Endothelial cell of umbilical vein (primary cell): Measurements from ENCODE around the gene PLXNA4. TPM values are rescaled to one million over a fixed set of nuclear protein-coding genes. Genes with fewer than 3 reads are reported as not detected.

Experiments used
- BruUV-seq: library from RNA; stranded (reverse); fragments of 400-500 nt; replicated peaks from 2 replicates; lab custom pipeline; 2021; lab: Mats Ljungman, UMichigan
- CTCF ChIA-PET: fragments of 300-600, 350-600 bp; sonication (Branson Sonifier 250); formaldehyde crosslinking; loops from one replicate; lab custom pipeline; 2021; ENCODE audit warnings: antibody characterized with exemption, inconsistent platforms; lab: Charles Lee
- POLR2A ChIA-PET: fragments of 300-600, 350-600 bp; sonication (Branson Sonifier 250); formaldehyde crosslinking; loops from one replicate; lab custom pipeline; 2021; ENCODE audit warnings: antibody characterized with exemption, inconsistent platforms; lab: Charles Lee
- DNase-seq: peaks from one replicate; pipeline ENCODE4 v3.0.0-alpha.2; 2011; ENCODE audit warnings: low read depth, low spot score
- FAIRE-seq: peaks from 2 replicates; lab custom pipeline; 2011; peaks lifted over from hg19 to GRCh38; lab: Jason Lieb, UNC
- H2AFZ ChIP-seq: 2 replicates; pipeline ENCODE4 v1.6.0; 2012; ENCODE audit warnings: low read depth, low read length, control low read depth, inconsistent platforms
- H3K27ac ChIP-seq: 2 replicates; pipeline ENCODE4 v1.5.1; 2011; ENCODE audit warnings: low read depth, mild to moderate bottlenecking, control low read depth, low read length, moderate library complexity; ENCODE audit not compliant: insufficient read depth
- H3K27me3 ChIP-seq, 2 experiments: 2 replicates each; pipeline versions ENCODE4 v1.6.0 to v1.6.1; 2011; ENCODE audit warnings: low read length in 2 of 2, mixed read lengths in 1 of 2; ENCODE audit not compliant: control insufficient read depth in 2 of 2, insufficient read depth in 2 of 2
- H3K36me3 ChIP-seq, 2 experiments: 2 replicates in 1 of 2; 3 replicates in 1 of 2; pipeline ENCODE4 v1.5.1; 2011; ENCODE audit warnings: low read length in 2 of 2, mild to moderate bottlenecking in 1 of 2, moderate library complexity in 1 of 2; ENCODE audit not compliant: control insufficient read depth in 2 of 2, insufficient read depth in 2 of 2; ENCODE audit errors: extremely low read depth in 1 of 2
- H3K4me1 ChIP-seq: 3 replicates; pipeline ENCODE4 v1.5.1; 2011; ENCODE audit warnings: mild to moderate bottlenecking, low read length; ENCODE audit not compliant: control insufficient read depth, insufficient read depth; ENCODE audit errors: extremely low read depth
- H3K4me2 ChIP-seq: 2 replicates; pipeline ENCODE4 v1.6.1; 2011; ENCODE audit warnings: low read length, control low read depth, mixed read lengths; ENCODE audit not compliant: insufficient read depth
- H3K4me3 ChIP-seq, 3 experiments: fragments of 200-600 bp in 1 of 3; sonication (generic), shearing (Covaris generic) in 1 of 3; replicated peaks in 1 of 3; 2 replicates each; pipeline ENCODE4 v1.5.1; 2011 to 2016; ENCODE audit warnings: control low read depth in 3 of 3, low read length in 3 of 3, mild to moderate bottlenecking in 2 of 3, inconsistent platforms in 1 of 3, low read depth in 1 of 3, moderate library complexity in 1 of 3; ENCODE audit not compliant: insufficient read depth in 1 of 3
- H3K79me2 ChIP-seq: 2 replicates; pipeline ENCODE4 v1.6.0; 2012; ENCODE audit warnings: low read length, inconsistent platforms; ENCODE audit not compliant: control insufficient read depth, insufficient read depth
- H3K9ac ChIP-seq: replicated peaks from 2 replicates; pipeline ENCODE3; 2011; ENCODE audit warnings: low read length, control low read depth; ENCODE audit not compliant: insufficient read depth; ENCODE audit errors: extremely low read depth
- H3K9me1 ChIP-seq: replicated peaks from 3 replicates; pipeline ENCODE4 v1.6.0; 2011; ENCODE audit warnings: mild to moderate bottlenecking, low read length; ENCODE audit not compliant: control insufficient read depth, insufficient read depth; ENCODE audit errors: extremely low read depth
- H3K9me3 ChIP-seq: replicated peaks from 2 replicates; pipeline ENCODE4 v1.5.1; 2012; ENCODE audit warnings: low read length, inconsistent platforms; ENCODE audit not compliant: control insufficient read depth, insufficient read depth
- H4K20me1 ChIP-seq: replicated peaks from 2 replicates; pipeline ENCODE3; 2011; ENCODE audit warnings: mild to moderate bottlenecking, low read length; ENCODE audit not compliant: control insufficient read depth, insufficient read depth; ENCODE audit errors: extremely low read depth
- EZH2 ChIP-seq: IDR thresholded peaks from 2 replicates; pipeline ENCODE4 v1.6.1; 2012; ENCODE audit warnings: borderline replicate concordance, low read depth, mild to moderate bottlenecking, moderate library complexity, low read length, inconsistent platforms; ENCODE audit not compliant: severe bottlenecking
- FOS ChIP-seq: IDR thresholded peaks from 2 replicates; pipeline ENCODE4 v1.6.1; 2011; ENCODE audit warnings: mild to moderate bottlenecking, low read length, moderate library complexity, borderline replicate concordance; ENCODE audit not compliant: insufficient read depth
- GATA2 ChIP-seq: IDR thresholded peaks from 2 replicates; pipeline ENCODE4 v1.7.0; 2011; ENCODE audit warnings: low read depth, mild to moderate bottlenecking, moderate library complexity, mixed read lengths, low read length; ENCODE audit not compliant: insufficient read length, insufficient read depth
- JUN ChIP-seq: IDR thresholded peaks from 2 replicates; pipeline ENCODE4 v1.6.1; 2011; ENCODE audit warnings: borderline replicate concordance, low read depth; ENCODE audit not compliant: insufficient read length, insufficient read depth
- MYC ChIP-seq: IDR thresholded peaks from one replicate; pipeline ENCODE4 v1.6.1; 2011; ENCODE audit warnings: mild to moderate bottlenecking, low read depth, low read length
- POLR2A ChIP-seq: IDR thresholded peaks from 2 replicates; pipeline ENCODE4 v1.6.1; 2012; ENCODE audit warnings: low read depth, mild to moderate bottlenecking, control low read depth, low read length
- POLR2AphosphoS5 ChIP-seq: IDR thresholded peaks from 2 replicates; pipeline ENCODE4 v1.6.1; 2012; ENCODE audit warnings: low read depth, mild to moderate bottlenecking, control low read depth, low read length, moderate library complexity; ENCODE audit not compliant: insufficient read depth
- dilution Hi-C: fragments of 300-500 bp; cut with MboI; formaldehyde crosslinking; loops from one replicate; pipeline ENCODE4 v1.15.0; 2019; ENCODE audit warnings: low sequenced_read_pairs; ENCODE audit not compliant: extremely low pct_ligation_motif_present
- intact Hi-C: fragments of 100-400 bp; cut with micrococcal nuclease; formaldehyde crosslinking; loops from one replicate; pipeline ENCODE4 v1.10.0; 2022
- polyA plus RNA-seq, 4 experiments: library from polyadenylated mRNA; depleted of rRNA in 3 of 4; stranded (reverse) in 3 of 4; unstranded in 1 of 4; fragments of >200 nt; gene quantifications; 2 replicates each; pipeline versions ENCODE4 v1.2.1 to v1.2.3, GENCODE V29; 2011 to 2012; ENCODE audit warnings: missing spikeins in 1 of 4
- total RNA-seq: library from RNA; stranded (reverse); gene quantifications from 2 replicates; pipeline ENCODE4 v1.2.3, GENCODE V29; 2021
- TF ChIP-seq, protein P1 (sequence below), 2 donors: IDR thresholded peaks; 1 replicate in 1 of 2; 2 replicates in 1 of 2; pipeline ENCODE4 v1.5.1; 2011; ENCODE audit warnings: low read length in 2 of 2, mild to moderate bottlenecking in 2 of 2, moderate library complexity in 2 of 2, control low read depth in 1 of 2, inconsistent platforms in 1 of 2, low read depth in 1 of 2; ENCODE audit not compliant: insufficient read depth in 1 of 2; ENCODE audit errors: extremely low read depth in 1 of 2
- TF ChIP-seq, protein P2 (sequence below): IDR thresholded peaks from 2 replicates; pipeline ENCODE4 v1.6.1; 2011; ENCODE audit not compliant: insufficient read depth, insufficient read length

Gene PLXNA4
- total and polyA plus RNA-seq, 2 donors (not counting 3 experiments of a cell fraction or from before 2014, with no cell fraction given): 12.1 to 20.4 TPM

DNA sequence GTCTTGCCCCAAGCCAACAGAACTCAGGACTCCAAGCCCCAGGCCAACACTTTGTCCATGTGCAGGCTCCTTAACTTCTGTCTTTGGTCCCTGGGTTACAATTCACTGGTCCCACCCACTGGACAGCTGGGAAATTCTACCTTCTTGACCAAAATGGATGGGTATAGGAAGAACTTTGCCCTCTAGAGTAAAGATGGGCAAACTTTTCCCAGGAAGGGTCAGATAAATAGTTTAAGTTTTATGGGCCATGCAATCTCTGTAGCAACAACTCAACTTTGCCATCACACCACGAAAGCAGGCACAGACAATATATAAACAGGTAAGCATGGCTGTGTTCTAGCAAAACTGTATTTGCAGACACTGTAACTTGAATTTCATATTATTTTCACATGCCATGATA lies 147.1 kb downstream of the PLXNA4 start:
- Histone ChIP-seq H3K9ac (no peak overlapping the region), H3K9me1 (no peaks in the 10 kb centered on the region), H3K4me2 (no peak overlapping the region), H3K9me3 (no peaks in the 10 kb centered on the region), H3K4me3 (no peak overlapping the region), H3K27me3 (no peaks in the 10 kb centered on the region), H3K79me2 (no peaks in the 10 kb centered on the region), H3K36me3 (no peaks in the 10 kb centered on the region), H4K20me1 (no peaks in the 10 kb centered on the region), H3K4me1 (peaks cover 48% of the 10 kb centered on the region), H2AFZ (no peak overlapping the region), H3K27ac (no peak overlapping the region)
- ChIA-PET POLR2A (no interaction called here), CTCF (interaction anchor here (3.4 kb wide), 2 partner anchors 10 to 110 kb away, joined by 8 to 14 read pairs; no protein-coding TSS in a partner anchor)
- DNase-seq: no peak
- no peak for TF ChIP-seq POLR2A
- TF ChIP-seq GATA2: no peak
- no peak for TF ChIP-seq EZH2
- no TSS peak for BruUV-seq
- intact Hi-C loops: no loop called here
- no peak for FAIRE-seq
- dilution Hi-C loops: no loop called here

- no peaks in the 10 kb centered on the region for H3K9me3 ChIP-seq
- H3K27ac ChIP-seq: no peak overlapping the region
- no TSS peak for BruUV-seq
- CTCF ChIA-PET: interaction anchor here (0.6 to 3.4 kb wide), 2 partner anchors 9 to 344 kb away, joined by 3 to 14 read pairs; no protein-coding TSS in a partner anchor
- no peak overlapping the region for H2AFZ ChIP-seq
- no peaks in the 10 kb centered on the region for H3K36me3 ChIP-seq
- no peaks in the 10 kb centered on the region for H4K20me1 ChIP-seq
- no peaks in the 10 kb centered on the region for H3K9me1 ChIP-seq
- H3K79me2 ChIP-seq: no peaks in the 10 kb centered on the region
- TF ChIP-seq POLR2AphosphoS5: no peak
- no peak for TF ChIP-seq FOS
- TF ChIP-seq, protein P1, sequence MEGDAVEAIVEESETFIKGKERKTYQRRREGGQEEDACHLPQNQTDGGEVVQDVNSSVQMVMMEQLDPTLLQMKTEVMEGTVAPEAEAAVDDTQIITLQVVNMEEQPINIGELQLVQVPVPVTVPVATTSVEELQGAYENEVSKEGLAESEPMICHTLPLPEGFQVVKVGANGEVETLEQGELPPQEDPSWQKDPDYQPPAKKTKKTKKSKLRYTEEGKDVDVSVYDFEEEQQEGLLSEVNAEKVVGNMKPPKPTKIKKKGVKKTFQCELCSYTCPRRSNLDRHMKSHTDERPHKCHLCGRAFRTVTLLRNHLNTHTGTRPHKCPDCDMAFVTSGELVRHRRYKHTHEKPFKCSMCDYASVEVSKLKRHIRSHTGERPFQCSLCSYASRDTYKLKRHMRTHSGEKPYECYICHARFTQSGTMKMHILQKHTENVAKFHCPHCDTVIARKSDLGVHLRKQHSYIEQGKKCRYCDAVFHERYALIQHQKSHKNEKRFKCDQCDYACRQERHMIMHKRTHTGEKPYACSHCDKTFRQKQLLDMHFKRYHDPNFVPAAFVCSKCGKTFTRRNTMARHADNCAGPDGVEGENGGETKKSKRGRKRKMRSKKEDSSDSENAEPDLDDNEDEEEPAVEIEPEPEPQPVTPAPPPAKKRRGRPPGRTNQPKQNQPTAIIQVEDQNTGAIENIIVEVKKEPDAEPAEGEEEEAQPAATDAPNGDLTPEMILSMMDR (IDR thresholded peaks at IDR 0.05; ENCODE audit: extremely low read depth in 1 of 2, insufficient read depth in 1 of 2, low read depth in 1 of 2, low read length in 2 of 2): no peak
- no peak for TF ChIP-seq EZH2
- TF ChIP-seq, protein P2, sequence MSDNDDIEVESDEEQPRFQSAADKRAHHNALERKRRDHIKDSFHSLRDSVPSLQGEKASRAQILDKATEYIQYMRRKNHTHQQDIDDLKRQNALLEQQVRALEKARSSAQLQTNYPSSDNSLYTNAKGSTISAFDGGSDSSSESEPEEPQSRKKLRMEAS: no peak
- TF ChIP-seq POLR2A: no peak
- TF ChIP-seq JUN: no peak
- TF ChIP-seq MYC: no peak
- no peak for TF ChIP-seq GATA2
- no peaks in the 10 kb centered on the region for H3K27me3 ChIP-seq
- no peak overlapping the region for H3K4me2 ChIP-seq
- POLR2A ChIA-PET: no interaction called here
- H3K4me1 ChIP-seq: peaks cover 53% of the 10 kb centered on the region
- FAIRE-seq (peak; percentile 54), DNase-seq (peak; percentile 55)
- dilution Hi-C loops (no loop called here), intact Hi-C loops (no loop called here)
- no peak overlapping the region for H3K9ac ChIP-seq
- H3K4me3 ChIP-seq: no peak overlapping the region
Measured at GRCh38 chr7:132428247-132428919, 147.9 kb downstream of the PLXNA4 start.
